ENCODE measurements around the gene ROCK2.

DNA sequence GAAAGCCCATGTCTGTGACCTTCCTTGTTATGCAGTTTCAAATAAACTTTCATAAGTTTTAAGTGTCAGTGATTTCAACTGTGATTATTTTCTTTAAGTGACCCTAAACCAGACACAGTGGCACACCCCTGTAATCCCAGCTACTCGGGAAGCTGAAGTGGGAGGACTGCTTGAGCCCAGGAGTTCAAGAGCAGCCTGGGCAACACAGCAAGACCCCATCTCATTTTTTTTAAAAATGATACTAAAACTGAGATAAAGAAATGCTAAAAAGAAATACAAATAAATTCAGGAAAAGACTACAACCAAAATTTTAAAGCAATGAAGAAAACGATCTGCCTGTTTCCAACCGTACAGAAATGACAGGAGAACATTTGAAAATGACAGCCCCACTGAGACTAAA, 54.2 kb downstream of the ROCK2 start:
- TF ChIP-seq, protein P1, sequence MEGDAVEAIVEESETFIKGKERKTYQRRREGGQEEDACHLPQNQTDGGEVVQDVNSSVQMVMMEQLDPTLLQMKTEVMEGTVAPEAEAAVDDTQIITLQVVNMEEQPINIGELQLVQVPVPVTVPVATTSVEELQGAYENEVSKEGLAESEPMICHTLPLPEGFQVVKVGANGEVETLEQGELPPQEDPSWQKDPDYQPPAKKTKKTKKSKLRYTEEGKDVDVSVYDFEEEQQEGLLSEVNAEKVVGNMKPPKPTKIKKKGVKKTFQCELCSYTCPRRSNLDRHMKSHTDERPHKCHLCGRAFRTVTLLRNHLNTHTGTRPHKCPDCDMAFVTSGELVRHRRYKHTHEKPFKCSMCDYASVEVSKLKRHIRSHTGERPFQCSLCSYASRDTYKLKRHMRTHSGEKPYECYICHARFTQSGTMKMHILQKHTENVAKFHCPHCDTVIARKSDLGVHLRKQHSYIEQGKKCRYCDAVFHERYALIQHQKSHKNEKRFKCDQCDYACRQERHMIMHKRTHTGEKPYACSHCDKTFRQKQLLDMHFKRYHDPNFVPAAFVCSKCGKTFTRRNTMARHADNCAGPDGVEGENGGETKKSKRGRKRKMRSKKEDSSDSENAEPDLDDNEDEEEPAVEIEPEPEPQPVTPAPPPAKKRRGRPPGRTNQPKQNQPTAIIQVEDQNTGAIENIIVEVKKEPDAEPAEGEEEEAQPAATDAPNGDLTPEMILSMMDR (optimal IDR thresholded peaks at IDR 0.05 in 1 of 3, IDR thresholded peaks at IDR 0.05 in 1 of 3, conservative IDR thresholded peaks at IDR 0.05 in 1 of 3; ENCODE audit: extremely low read depth in 1 of 3, insufficient read depth in 2 of 3, low read length in 3 of 3) = no peak
- TF ChIP-seq EZH2 (IDR thresholded peaks at IDR 0.05; ENCODE audit: low read length) = no peak
